ENCODE results near the gene DNA2. TPM values are rescaled to one million over a fixed set of nuclear protein-coding genes. Genes with fewer than 3 reads are reported as not detected.

DNA2 gene
- total RNA-seq, 1 donor from 2014 or later: 4.5 TPM

DNA sequence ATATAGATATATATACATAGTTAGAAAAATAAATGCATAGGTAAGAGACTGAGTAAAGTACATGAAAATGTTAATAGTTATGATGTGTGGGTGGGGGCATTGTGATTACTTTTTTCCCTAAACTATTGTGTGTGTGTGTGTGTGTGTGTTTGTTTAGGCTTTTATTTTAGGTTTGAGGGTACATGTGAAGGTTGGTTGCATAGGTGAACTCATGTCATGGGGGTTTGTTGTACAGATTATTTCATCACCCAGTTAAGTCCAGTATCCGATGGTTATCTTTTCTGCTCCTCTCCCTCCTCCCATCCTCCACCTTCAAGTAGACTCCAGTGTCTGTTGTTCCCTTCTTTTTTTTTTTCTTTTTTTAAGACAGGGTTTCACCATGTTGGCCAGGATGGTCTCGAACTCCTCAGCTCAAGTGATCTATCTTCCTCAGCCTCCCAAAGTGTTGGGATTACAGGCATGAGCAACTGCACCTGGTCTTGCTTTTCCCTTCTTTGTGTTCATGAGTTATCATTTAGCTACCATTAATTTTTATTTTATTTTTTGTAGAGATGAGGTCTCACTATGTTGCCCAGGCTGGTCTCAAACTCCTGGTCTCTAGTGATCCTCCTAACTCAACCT lies 62.8 kb downstream of the DNA2 start:
- Histone ChIP-seq H3K4me3 (ENCODE audit: low read depth, low read length) (no peak overlapping the region), H3K27me3 (ENCODE audit: control insufficient read depth, insufficient read depth, low read length) (no peaks in the 10 kb centered on the region), H3K36me3 (ENCODE audit: control insufficient read depth, insufficient read depth, low read length) (no peaks in the 10 kb centered on the region)
- no peak for DNase-seq (ENCODE audit: low read depth)
- TF ChIP-seq, protein P1, sequence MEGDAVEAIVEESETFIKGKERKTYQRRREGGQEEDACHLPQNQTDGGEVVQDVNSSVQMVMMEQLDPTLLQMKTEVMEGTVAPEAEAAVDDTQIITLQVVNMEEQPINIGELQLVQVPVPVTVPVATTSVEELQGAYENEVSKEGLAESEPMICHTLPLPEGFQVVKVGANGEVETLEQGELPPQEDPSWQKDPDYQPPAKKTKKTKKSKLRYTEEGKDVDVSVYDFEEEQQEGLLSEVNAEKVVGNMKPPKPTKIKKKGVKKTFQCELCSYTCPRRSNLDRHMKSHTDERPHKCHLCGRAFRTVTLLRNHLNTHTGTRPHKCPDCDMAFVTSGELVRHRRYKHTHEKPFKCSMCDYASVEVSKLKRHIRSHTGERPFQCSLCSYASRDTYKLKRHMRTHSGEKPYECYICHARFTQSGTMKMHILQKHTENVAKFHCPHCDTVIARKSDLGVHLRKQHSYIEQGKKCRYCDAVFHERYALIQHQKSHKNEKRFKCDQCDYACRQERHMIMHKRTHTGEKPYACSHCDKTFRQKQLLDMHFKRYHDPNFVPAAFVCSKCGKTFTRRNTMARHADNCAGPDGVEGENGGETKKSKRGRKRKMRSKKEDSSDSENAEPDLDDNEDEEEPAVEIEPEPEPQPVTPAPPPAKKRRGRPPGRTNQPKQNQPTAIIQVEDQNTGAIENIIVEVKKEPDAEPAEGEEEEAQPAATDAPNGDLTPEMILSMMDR (IDR thresholded peaks at IDR 0.05; ENCODE audit: insufficient read depth, low read length, poor library complexity, severe bottlenecking): no peak

DNA sequence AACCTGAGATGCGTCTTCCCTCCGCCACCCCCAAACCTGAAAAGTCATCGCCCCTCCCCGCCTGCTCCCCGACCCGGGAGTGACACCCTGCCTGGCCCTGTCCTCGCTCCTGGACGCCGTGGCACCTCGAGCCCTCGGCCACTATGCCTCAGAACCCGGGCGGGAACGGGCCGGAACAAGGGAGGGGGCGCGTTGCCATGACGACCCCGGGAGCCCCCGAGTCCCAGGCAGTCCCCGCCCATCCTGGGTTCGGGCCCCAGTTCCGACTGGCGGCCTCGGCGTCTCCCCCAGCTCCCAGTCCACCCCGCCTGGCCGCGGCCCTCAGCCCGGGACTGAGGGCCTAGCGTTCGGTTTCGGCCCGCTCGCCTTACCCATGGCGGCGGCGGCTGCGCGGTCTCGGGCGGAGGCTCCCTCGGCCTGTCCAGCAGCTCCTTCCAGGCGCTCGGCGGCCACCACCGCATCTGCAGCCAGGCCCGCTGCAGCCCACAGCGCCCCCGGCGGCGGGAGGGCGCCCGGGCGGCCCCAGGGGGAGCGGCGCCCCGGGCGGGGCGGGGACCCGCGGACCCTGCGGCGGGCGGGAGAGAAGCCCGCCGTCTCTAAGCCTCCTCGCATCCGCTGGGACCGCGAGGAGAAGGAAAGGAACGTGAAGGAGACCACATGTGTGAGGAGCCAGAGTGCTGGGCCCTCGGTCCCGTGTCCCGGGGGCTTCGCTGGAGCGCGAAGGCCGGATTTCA lies 64.8 kb downstream of the DNA2 start, which contains the start of gene RUFY2:
RUFY2 (minus strand) TSS at position 463 of the 734 bp plus-strand sequence; CDS start at position 375, 88 bp downstream.
- DNase-seq (ENCODE audit: low read depth): no peak
- Histone ChIP-seq H3K36me3 (ENCODE audit: control insufficient read depth, insufficient read depth, low read length) (no peaks in the 10 kb centered on the region), H3K27me3 (ENCODE audit: control insufficient read depth, insufficient read depth, low read length) (no peaks in the 10 kb centered on the region), H3K4me3 (ENCODE audit: low read depth, low read length) (peak within 1 kb of the TSS; percentile 92)
- TF ChIP-seq, protein P1 (IDR thresholded peaks at IDR 0.05; ENCODE audit: insufficient read depth, low read length, poor library complexity, severe bottlenecking): no peak

DNA sequence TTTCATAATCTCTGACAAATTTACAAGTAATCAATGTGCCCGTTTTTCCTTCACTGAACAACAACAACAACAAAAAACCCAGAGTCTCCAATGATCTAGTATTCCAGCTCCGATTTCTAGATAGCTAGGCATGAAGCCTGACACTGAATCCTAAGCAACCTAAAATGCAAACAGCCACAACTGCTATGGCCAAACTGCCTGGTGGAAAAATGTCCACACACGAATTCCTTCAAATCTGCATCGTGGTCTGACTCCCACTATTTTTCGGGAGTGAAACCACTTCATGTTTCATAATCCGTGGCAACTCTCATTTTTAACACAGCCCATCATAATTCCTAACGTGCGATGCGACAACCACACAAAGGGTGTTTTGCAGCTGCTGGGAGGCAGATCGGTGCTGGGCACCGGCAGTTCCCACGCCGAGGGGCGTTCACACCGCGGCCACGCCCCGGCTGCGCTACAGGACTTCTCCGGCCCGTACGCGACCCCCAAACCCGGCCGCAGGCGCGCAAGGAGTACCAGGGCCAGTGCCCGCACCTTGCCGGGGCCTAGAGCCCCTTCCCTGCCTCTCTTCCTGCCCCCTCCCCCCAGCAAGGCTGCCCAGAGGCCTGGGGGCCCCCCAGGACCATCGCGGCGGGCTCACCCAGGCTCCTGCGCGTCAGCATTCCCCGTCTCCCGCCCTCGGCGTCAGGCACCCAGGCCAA lies 65.5 kb downstream of the DNA2 start:
- DNase-seq (ENCODE audit: low read depth): no peak
- TF ChIP-seq, protein P1 (IDR thresholded peaks at IDR 0.05; ENCODE audit: insufficient read depth, low read length, poor library complexity, severe bottlenecking): no peak
- Histone ChIP-seq H3K36me3 (ENCODE audit: control insufficient read depth, insufficient read depth, low read length) (no peaks in the 10 kb centered on the region), H3K4me3 (ENCODE audit: low read depth, low read length) (peak overlapping the region; percentile 92), H3K27me3 (ENCODE audit: control insufficient read depth, insufficient read depth, low read length) (no peaks in the 10 kb centered on the region)

DNA sequence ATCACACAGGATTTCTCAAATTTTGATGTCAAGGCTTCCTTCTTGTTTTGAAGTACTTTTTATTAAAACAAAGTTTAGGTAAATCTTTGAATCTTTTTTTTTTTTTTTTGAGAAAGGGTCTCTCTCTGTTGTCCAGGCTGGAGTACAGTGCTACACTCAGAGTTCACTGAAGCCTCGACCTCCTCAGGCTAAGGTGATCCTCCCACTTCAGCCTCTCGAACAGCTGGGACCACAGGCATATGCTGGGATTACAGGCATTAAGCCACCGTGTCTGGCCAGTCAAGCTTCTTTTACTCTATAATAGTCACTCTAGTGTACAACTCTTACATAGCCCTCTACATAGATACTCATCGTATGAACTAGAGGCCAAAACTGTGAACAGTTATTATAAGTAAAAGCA lies 68.1 kb downstream of the DNA2 start:
- H3K36me3 ChIP-seq (ENCODE audit: control insufficient read depth, insufficient read depth, low read length): no peaks in the 10 kb centered on the region
- TF ChIP-seq, protein P1 (IDR thresholded peaks at IDR 0.05; ENCODE audit: insufficient read depth, low read length, poor library complexity, severe bottlenecking): no peak
- no peak overlapping the region for H3K4me3 ChIP-seq (ENCODE audit: low read depth, low read length)
- H3K27me3 ChIP-seq (ENCODE audit: control insufficient read depth, insufficient read depth, low read length): no peaks in the 10 kb centered on the region
- DNase-seq (ENCODE audit: low read depth): no peak

DNA sequence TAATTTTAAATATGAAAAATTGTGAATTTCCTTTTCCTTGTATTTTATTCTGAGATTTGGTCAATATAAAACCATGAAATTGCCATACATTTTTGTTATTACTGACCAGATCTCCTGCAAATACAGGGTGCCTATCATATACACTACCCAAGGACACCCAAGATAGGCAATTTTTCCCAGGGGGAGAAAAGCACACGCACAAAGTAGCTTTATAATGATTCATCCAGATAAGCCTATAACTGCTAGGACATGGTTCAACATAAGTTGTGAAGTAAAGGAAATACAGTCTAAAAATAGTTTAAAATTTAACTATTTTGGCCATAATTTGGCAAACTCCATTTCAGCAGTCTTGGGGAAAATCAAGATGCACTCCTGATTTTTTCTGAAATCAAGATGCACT lies 69.5 kb downstream of the DNA2 start:
- H3K27me3 ChIP-seq (ENCODE audit: control insufficient read depth, insufficient read depth, low read length): no peaks in the 10 kb centered on the region
- TF ChIP-seq, protein P1 (IDR thresholded peaks at IDR 0.05; ENCODE audit: insufficient read depth, low read length, poor library complexity, severe bottlenecking): no peak
- no peak overlapping the region for H3K4me3 ChIP-seq (ENCODE audit: low read depth, low read length)
- DNase-seq (ENCODE audit: low read depth): no peak
- H3K36me3 ChIP-seq (ENCODE audit: control insufficient read depth, insufficient read depth, low read length): no peaks in the 10 kb centered on the region

Data from kidney epithelial cell (primary cell).